Measurements from ENCODE around the gene CILP. TPM values are rescaled to one million over a fixed set of nuclear protein-coding genes. Genes with fewer than 3 reads are reported as not detected.

Gene CILP
- total and polyA plus RNA-seq, 3 donors from 2014 or later, result 8.0 to 48.6 (median 27.1) TPM

DNA sequence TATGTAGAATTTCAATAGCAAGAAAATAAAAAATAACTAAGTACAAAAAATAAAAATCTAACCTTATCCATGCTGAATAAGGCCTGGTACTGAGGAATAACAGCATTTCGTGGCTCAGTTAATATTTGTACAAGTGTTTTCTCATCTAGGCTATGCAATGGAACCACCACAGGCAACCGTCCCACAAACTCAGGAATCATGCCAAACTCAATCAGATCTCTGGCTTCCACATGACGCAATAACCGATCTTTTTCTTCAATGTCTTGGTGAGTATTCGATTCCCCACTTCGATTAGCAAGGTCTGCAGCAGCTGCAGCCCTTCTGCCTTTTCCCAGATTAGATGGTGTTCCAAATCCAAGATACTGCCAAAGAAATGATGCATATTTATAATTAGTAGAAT, 56.6 kb downstream of the CILP start:
- H3K9me3 ChIP-seq, result no peaks in the 10 kb centered on the region
- TF ChIP-seq CTCF (IDR thresholded peaks at IDR 0.05) (no peak), POLR2A (IDR thresholded peaks at IDR 0.05) (no peak)
- WGBS, 2 donors, result 91 to 95% methylated on average over 6 of the region's 6 CpGs
- no peaks in the 10 kb centered on the region for H3K4me1 ChIP-seq
- no peak overlapping the region for H3K27ac ChIP-seq
- no peak for DNase-seq
- intact Hi-C loops (cut with DNase I; ENCODE audit: low total_unique reads), result no loop called here
- no peaks in the 10 kb centered on the region for H3K36me3 ChIP-seq (ENCODE audit: low read depth, missing control alignments)
- no peaks in the 10 kb centered on the region for H3K27me3 ChIP-seq
- H3K4me3 ChIP-seq, result no peak overlapping the region

DNA sequence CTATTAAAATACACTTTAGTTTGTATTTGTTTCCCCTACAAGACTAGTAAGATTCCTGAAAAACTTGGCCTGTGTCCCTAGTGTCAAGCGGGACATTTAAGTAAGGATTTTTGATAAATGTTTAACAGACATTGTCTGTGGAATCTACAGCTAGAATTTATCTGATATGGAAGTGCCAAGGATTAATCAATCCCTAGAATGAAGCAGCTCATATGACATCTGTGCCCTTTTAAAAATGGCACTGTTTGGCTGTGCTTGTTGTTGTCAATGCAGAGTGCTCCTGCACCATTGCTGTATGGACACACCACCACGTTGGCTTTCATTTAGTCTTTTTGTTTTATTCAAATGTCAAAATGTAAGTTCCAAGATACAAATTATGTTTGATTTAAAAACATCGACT, 63.4 kb downstream of the CILP start:
- no peak for DNase-seq
- Histone ChIP-seq H3K4me1 (peaks cover 4% of the 10 kb centered on the region), H3K4me3 (no peak overlapping the region), H3K27ac (no peak overlapping the region), H3K27me3 (no peaks in the 10 kb centered on the region), H3K9me3 (no peaks in the 10 kb centered on the region), H3K36me3 (ENCODE audit: low read depth, missing control alignments) (no peaks in the 10 kb centered on the region)
- TF ChIP-seq CTCF (IDR thresholded peaks at IDR 0.05), result no peak
- no peak for TF ChIP-seq POLR2A (IDR thresholded peaks at IDR 0.05)
- WGBS, 2 donors, result 79 to 81% methylated on average over 3 of the region's 3 CpGs
- intact Hi-C loops (cut with DNase I; ENCODE audit: low total_unique reads), result no loop called here

- Histone ChIP-seq H3K27me3 (no peaks in the 10 kb centered on the region), H3K4me1 (peaks cover 4% of the 10 kb centered on the region), H3K36me3 (ENCODE audit: low read depth, missing control alignments) (no peaks in the 10 kb centered on the region), H3K9me3 (no peaks in the 10 kb centered on the region), H3K27ac (no peak overlapping the region), H3K4me3 (no peak overlapping the region)
- no peak for DNase-seq
- TF ChIP-seq POLR2A (IDR thresholded peaks at IDR 0.05) (no peak), CTCF (IDR thresholded peaks at IDR 0.05) (no peak)
- intact Hi-C loops (cut with DNase I; ENCODE audit: low total_unique reads), result no loop called here
- 30 to 41% methylated on average over 4 of the region's 4 CpGs for WGBS, 2 donors
Observed at GRCh38 chr15:65146438-65146837, 64.8 kb downstream of the CILP start.

Small RNAs within 50 kb of the gene (small RNA-seq; reads per million reads assigned to genes)
- gene AC068213.1 (0 reads per million in 2 donors), gene RNU6-686P (0 reads per million in 2 donors)

Other genes starting within 250 kb of the CILP start
- 10 to 100 TPM; 85.5 to 98.8 TPM for gene SPG21, start 221.6 kb downstream of the CILP start, total RNA-seq
- gene SPG21, start 221.6 kb downstream of the CILP start, polyA plus RNA-seq (ENCODE audit: insufficient read depth, low read depth, low replicate concordance), result 76.2 TPM
- gene MTFMT, start 181.8 kb downstream of the CILP start, total RNA-seq, result 10 to 100 TPM; 33.9 to 34.4 TPM
- gene MTFMT, start 181.8 kb downstream of the CILP start, polyA plus RNA-seq (ENCODE audit: insufficient read depth, low read depth, low replicate concordance), result 12.1 TPM
- gene SLC51B, start 166.1 kb downstream of the CILP start, total RNA-seq, result 1 to 10 TPM; 1.1 to 3.8 TPM
- 13.6 TPM for gene SLC51B, start 166.1 kb downstream of the CILP start, polyA plus RNA-seq (ENCODE audit: insufficient read depth, low read depth, low replicate concordance)
- 10 to 100 TPM; 64.7 to 75.2 TPM for gene RASL12, start 143.5 kb downstream of the CILP start, total RNA-seq
- 43.9 TPM for gene RASL12, start 143.5 kb downstream of the CILP start, polyA plus RNA-seq (ENCODE audit: insufficient read depth, low read depth, low replicate concordance)
- gene KBTBD13, start 134.7 kb downstream of the CILP start, total RNA-seq, result 1 to 10 TPM; 2.4 to 3.4 TPM
- gene KBTBD13, start 134.7 kb downstream of the CILP start, polyA plus RNA-seq (ENCODE audit: insufficient read depth, low read depth, low replicate concordance), result 1.2 TPM
- gene UBAP1L, start 96.3 kb downstream of the CILP start, total RNA-seq, result 10 to 100 TPM; 11.3 to 12.1 TPM
- 3.7 TPM for gene UBAP1L, start 96.3 kb downstream of the CILP start, polyA plus RNA-seq (ENCODE audit: insufficient read depth, low read depth, low replicate concordance)
- 10 to 100 TPM; 66.8 to 76.1 TPM for gene PDCD7, start 77.7 kb downstream of the CILP start, total RNA-seq
- 39.7 TPM for gene PDCD7, start 77.7 kb downstream of the CILP start, polyA plus RNA-seq (ENCODE audit: insufficient read depth, low read depth, low replicate concordance)
- gene CLPX, start 26.1 kb downstream of the CILP start, total RNA-seq, result 10 to 100 TPM; 60.4 to 89.4 TPM
- 75.8 TPM for gene CLPX, start 26.1 kb downstream of the CILP start, polyA plus RNA-seq (ENCODE audit: insufficient read depth, low read depth, low replicate concordance)
- 10 to 100 TPM; 24.3 to 30.9 TPM for gene PARP16, start 75.4 kb upstream of the CILP start, total RNA-seq
- gene PARP16, start 75.4 kb upstream of the CILP start, polyA plus RNA-seq (ENCODE audit: insufficient read depth, low read depth, low replicate concordance), result 12.3 TPM
- not detected for gene RNU5A-1, start 84.6 kb upstream of the CILP start, total RNA-seq
- gene RNU5A-1, start 84.6 kb upstream of the CILP start, polyA plus RNA-seq (ENCODE audit: insufficient read depth, low read depth, low replicate concordance), result not detected
- not detected for gene RNU5B-1, start 93.2 kb upstream of the CILP start, total RNA-seq
- not detected for gene RNU5B-1, start 93.2 kb upstream of the CILP start, polyA plus RNA-seq (ENCODE audit: insufficient read depth, low read depth, low replicate concordance)
- 1 to 10 TPM; 6.5 TPM for gene IGDCC3, start 166.5 kb upstream of the CILP start, total RNA-seq
- 5.8 TPM for gene IGDCC3, start 166.5 kb upstream of the CILP start, polyA plus RNA-seq (ENCODE audit: insufficient read depth, low read depth, low replicate concordance)
- 1 to 10 TPM; 2.7 to 4.3 TPM for gene IGDCC4, start 211.5 kb upstream of the CILP start, total RNA-seq
- 3.3 TPM for gene IGDCC4, start 211.5 kb upstream of the CILP start, polyA plus RNA-seq (ENCODE audit: insufficient read depth, low read depth, low replicate concordance)